HEK293 (cell line): Measurements from ENCODE around the gene KIAA0825.

Experiments
- CTCF ChIP-seq: fragments of 450-650 bp; formaldehyde crosslinking; IDR thresholded peaks from 2 replicates; pipeline ENCODE4 v1.5.1; 2016; ENCODE audit warnings: missing biosample characterization, missing genetic modification characterization
- ZBTB11 ChIP-seq: fragments of 450-650 bp; formaldehyde crosslinking; conservative IDR thresholded peaks from 2 replicates; pipeline ENCODE4 v1.5.1; 2016; ENCODE audit warnings: low read depth, missing biosample characterization, missing genetic modification characterization
- ZFP41 ChIP-seq: fragments of 450-650 bp; formaldehyde crosslinking; IDR thresholded peaks from 2 replicates; pipeline ENCODE4 v1.5.1; 2016; ENCODE audit warnings: missing biosample characterization, missing genetic modification characterization, borderline replicate concordance
- ZNF138 ChIP-seq: fragments of 450-650 bp; formaldehyde crosslinking; IDR thresholded peaks from 2 replicates; pipeline ENCODE4 v1.5.1; 2016; ENCODE audit warnings: missing biosample characterization, missing genetic modification characterization, borderline replicate concordance
- ZNF280D ChIP-seq: fragments of 450-650 bp; formaldehyde crosslinking; IDR thresholded peaks from 2 replicates; pipeline ENCODE4 v1.5.1; 2016; ENCODE audit warnings: missing biosample characterization, missing genetic modification characterization
- ZNF501 ChIP-seq: fragments of 450-650 bp; formaldehyde crosslinking; IDR thresholded peaks from 2 replicates; pipeline ENCODE4 v1.5.1; 2016; ENCODE audit warnings: missing biosample characterization, missing genetic modification characterization
- ZSCAN16 ChIP-seq: fragments of 450-650 bp; formaldehyde crosslinking; IDR thresholded peaks from 2 replicates; pipeline ENCODE4 v1.5.1; 2016; ENCODE audit warnings: missing biosample characterization, missing genetic modification characterization

GRCh38 chr5:94175912-94176311 is 442.5 kb downstream of the KIAA0825 start:
- TF ChIP-seq CTCF (tag by site-specific recombination) (no peak), ZNF138 (tag by site-specific recombination) (no peak), ZSCAN16 (tag by site-specific recombination) (no peak), ZFP41 (tag by site-specific recombination) (no peak), ZBTB11 (no peak), ZNF501 (tag by site-specific recombination) (no peak), ZNF280D (tag by site-specific recombination) (no peak)
